ENCODE measurements around the gene SLC27A6.

SLC27A6 gene

GRCh38 chr5:129078660-129079059 is 113.4 kb downstream of the SLC27A6 start:
- no peaks in the 10 kb centered on the region for H3K27me3 ChIP-seq
- TF ChIP-seq CTCF (IDR thresholded peaks at IDR 0.05), result no peak
- no peak overlapping the region for H3K27ac ChIP-seq

GRCh38 chr5:129079496-129079895 is 114.2 kb downstream of the SLC27A6 start:
- H3K4me1 ChIP-seq (ENCODE audit: control insufficient read depth in 1 of 2, insufficient read depth in 1 of 2, low read depth in 1 of 2, low read length in 1 of 2), result no peaks in the 10 kb centered on the region
- H3K36me3 ChIP-seq, result no peaks in the 10 kb centered on the region
- H3K4me3 ChIP-seq (ENCODE audit: low read depth in 1 of 2, low read length in 1 of 2), result no peak overlapping the region
- no peaks in the 10 kb centered on the region for H3K9me3 ChIP-seq
- no peak for TF ChIP-seq CTCF (IDR thresholded peaks at IDR 0.05)
- H3K27me3 ChIP-seq, result no peaks in the 10 kb centered on the region
- H3K27ac ChIP-seq, result no peak overlapping the region

More at GRCh38 chr5:129078660-129079059, 113.4 kb downstream of the SLC27A6 start:
- H3K9me3 ChIP-seq, result no peaks in the 10 kb centered on the region
- no peaks in the 10 kb centered on the region for H3K4me1 ChIP-seq (ENCODE audit: control insufficient read depth in 1 of 2, insufficient read depth in 1 of 2, low read depth in 1 of 2, low read length in 1 of 2)
- no peak overlapping the region for H3K4me3 ChIP-seq (ENCODE audit: low read depth in 1 of 2, low read length in 1 of 2)
- H3K36me3 ChIP-seq, result no peaks in the 10 kb centered on the region

GRCh38 chr5:129080766-129081165 is 115.5 kb downstream of the SLC27A6 start:
- no peaks in the 10 kb centered on the region for H3K9me3 ChIP-seq
- H3K36me3 ChIP-seq, result no peaks in the 10 kb centered on the region
- H3K4me3 ChIP-seq (ENCODE audit: low read depth in 1 of 2, low read length in 1 of 2), result no peak overlapping the region
- no peak overlapping the region for H3K27ac ChIP-seq
- no peak for TF ChIP-seq CTCF (IDR thresholded peaks at IDR 0.05)
- no peaks in the 10 kb centered on the region for H3K27me3 ChIP-seq
- no peaks in the 10 kb centered on the region for H3K4me1 ChIP-seq (ENCODE audit: control insufficient read depth in 1 of 2, insufficient read depth in 1 of 2, low read depth in 1 of 2, low read length in 1 of 2)

GRCh38 chr5:129082225-129083136 is 117.2 kb downstream of the SLC27A6 start:
- no peak for TF ChIP-seq CTCF (IDR thresholded peaks at IDR 0.05)
- no peak overlapping the region for H3K4me3 ChIP-seq (ENCODE audit: low read depth in 1 of 2, low read length in 1 of 2)

More at GRCh38 chr5:129082225-129083136, 117.2 kb downstream of the SLC27A6 start:
- H3K9me3 ChIP-seq, result no peaks in the 10 kb centered on the region
- no peaks in the 10 kb centered on the region for H3K4me1 ChIP-seq (ENCODE audit: control insufficient read depth in 1 of 2, insufficient read depth in 1 of 2, low read depth in 1 of 2, low read length in 1 of 2)
- no peaks in the 10 kb centered on the region for H3K36me3 ChIP-seq
- no peaks in the 10 kb centered on the region for H3K27me3 ChIP-seq
- H3K27ac ChIP-seq, result no peak overlapping the region

Measured in neutrophil (primary cell).